BLaER1 (cell line): ENCODE data around the gene SULT1A4.
"Not testable (repeated sequence)": the region's sequence is repeated elsewhere in the genome, so short reads cannot be mapped to it uniquely, and the experiment has no call there.

ENCODE experiments used
- H3K27ac ChIP-seq: shearing (Covaris generic); formaldehyde crosslinking; 2 replicates; pipeline ENCODE4 v1.8.1; 2022
- H3K27me3 ChIP-seq: shearing (Covaris generic); formaldehyde crosslinking; 2 replicates; pipeline ENCODE4 v1.8.1; 2022
- H3K36me3 ChIP-seq: shearing (Covaris generic); formaldehyde crosslinking; 2 replicates; pipeline ENCODE4 v1.8.1; 2022
- H3K4me1 ChIP-seq: shearing (Covaris generic); formaldehyde crosslinking; 2 replicates; pipeline ENCODE4 v1.8.1; 2022
- H3K4me2 ChIP-seq: shearing (Covaris generic); formaldehyde crosslinking; 2 replicates; pipeline ENCODE4 v1.8.1; 2022
- H3K4me3 ChIP-seq: shearing (Covaris generic); formaldehyde crosslinking; 2 replicates; pipeline ENCODE4 v1.8.1; 2022
- H3K9ac ChIP-seq: shearing (Covaris generic); formaldehyde crosslinking; 2 replicates; pipeline ENCODE4 v1.8.1; 2022
- H3K9me3 ChIP-seq: shearing (Covaris generic); formaldehyde crosslinking; 2 replicates; pipeline ENCODE4 v1.8.1; 2022
- H4K20me1 ChIP-seq: shearing (Covaris generic); formaldehyde crosslinking; 2 replicates; pipeline ENCODE4 v1.8.1; 2022

The SULT1A4 gene

DNA sequence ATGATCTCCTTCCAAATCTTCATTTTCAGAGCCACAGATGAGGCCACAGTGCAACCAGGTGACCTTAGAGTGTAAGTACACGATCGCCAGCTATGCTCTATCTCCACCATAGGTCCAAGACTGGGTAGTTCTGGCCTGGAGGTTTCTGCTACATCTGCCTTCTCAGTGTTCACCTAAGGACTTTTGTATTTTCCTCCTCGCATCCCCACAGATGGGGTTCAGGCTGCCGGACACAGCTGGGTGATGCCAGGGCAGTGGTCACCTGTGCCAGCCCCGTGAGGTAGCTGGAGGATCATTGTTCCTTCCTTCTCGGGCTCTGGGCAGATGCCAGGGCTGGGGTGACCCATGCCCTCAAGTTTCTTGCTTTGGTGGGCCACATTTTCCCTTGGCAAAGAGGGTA lies 46.6 kb downstream of the SULT1A4 start, which contains the start of gene NPIPB12:
Gene NPIPB12, minus strand, starts transcription at position 101 of the 400 bp plus-strand sequence.
- not testable (repeated sequence) for H3K27ac ChIP-seq, H3K27me3 ChIP-seq, H3K4me3 ChIP-seq, H3K9me3 ChIP-seq, H3K4me2 ChIP-seq, H3K9ac ChIP-seq, H3K4me1 ChIP-seq, H4K20me1 ChIP-seq, H3K36me3 ChIP-seq
